ENCODE measurements around the gene CYYR1. TPM values are rescaled to one million over a fixed set of nuclear protein-coding genes. Genes with fewer than 3 reads are reported as not detected.

The CYYR1 gene
- total RNA-seq, 1 experiment from 2014 or later: not detected

DNA sequence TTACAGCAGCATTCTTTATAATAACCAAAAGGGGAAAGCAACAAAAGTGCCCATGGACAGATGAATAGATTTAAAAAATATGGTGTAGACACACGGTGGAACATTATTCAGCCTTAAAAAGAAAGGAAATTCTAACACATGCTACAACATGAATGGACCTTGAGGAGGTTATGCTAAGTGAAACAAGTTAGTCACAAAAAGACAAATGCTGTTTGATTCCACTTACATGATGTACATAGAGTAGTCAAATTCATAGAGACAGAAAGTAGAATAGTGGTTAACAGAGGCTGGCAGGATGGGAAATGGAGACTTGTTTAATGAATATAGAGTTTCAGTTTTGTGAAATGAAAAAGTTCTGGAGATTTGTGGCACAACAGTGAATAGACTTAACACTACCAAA lies 151.4 kb downstream of the CYYR1 start:
- peaks cover 4% of the 10 kb centered on the region for H3K27me3 Mint-ChIP-seq (ENCODE audit: insufficient read depth, unreplicated experiment)
- no peak overlapping the region for H3K4me3 Mint-ChIP-seq (ENCODE audit: unreplicated experiment)
- H3K27me3 ChIP-seq (replicated peaks; ENCODE audit: control insufficient read depth, insufficient read depth, low read length): no peaks in the 10 kb centered on the region
- no peaks in the 10 kb centered on the region for H3K36me3 Mint-ChIP-seq (ENCODE audit: insufficient read depth, unreplicated experiment)
- H3K4me1 Mint-ChIP-seq (ENCODE audit: low read depth, unreplicated experiment): no peaks in the 10 kb centered on the region
- H3K9me3 Mint-ChIP-seq (ENCODE audit: unreplicated experiment): no peaks in the 10 kb centered on the region
- CTCF ChIA-PET: no interaction called here
- DNase-seq: no peak
- BruUV-seq (replicated peaks): no TSS peak
- TF ChIP-seq, protein P1, sequence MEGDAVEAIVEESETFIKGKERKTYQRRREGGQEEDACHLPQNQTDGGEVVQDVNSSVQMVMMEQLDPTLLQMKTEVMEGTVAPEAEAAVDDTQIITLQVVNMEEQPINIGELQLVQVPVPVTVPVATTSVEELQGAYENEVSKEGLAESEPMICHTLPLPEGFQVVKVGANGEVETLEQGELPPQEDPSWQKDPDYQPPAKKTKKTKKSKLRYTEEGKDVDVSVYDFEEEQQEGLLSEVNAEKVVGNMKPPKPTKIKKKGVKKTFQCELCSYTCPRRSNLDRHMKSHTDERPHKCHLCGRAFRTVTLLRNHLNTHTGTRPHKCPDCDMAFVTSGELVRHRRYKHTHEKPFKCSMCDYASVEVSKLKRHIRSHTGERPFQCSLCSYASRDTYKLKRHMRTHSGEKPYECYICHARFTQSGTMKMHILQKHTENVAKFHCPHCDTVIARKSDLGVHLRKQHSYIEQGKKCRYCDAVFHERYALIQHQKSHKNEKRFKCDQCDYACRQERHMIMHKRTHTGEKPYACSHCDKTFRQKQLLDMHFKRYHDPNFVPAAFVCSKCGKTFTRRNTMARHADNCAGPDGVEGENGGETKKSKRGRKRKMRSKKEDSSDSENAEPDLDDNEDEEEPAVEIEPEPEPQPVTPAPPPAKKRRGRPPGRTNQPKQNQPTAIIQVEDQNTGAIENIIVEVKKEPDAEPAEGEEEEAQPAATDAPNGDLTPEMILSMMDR (IDR thresholded peaks at IDR 0.05; ENCODE audit: insufficient read depth in 1 of 2, low read depth in 1 of 2, low read length in 1 of 2, severe bottlenecking in 1 of 2, unreplicated experiment in 1 of 2): no peak
- H3K27ac Mint-ChIP-seq (ENCODE audit: unreplicated experiment): no peak overlapping the region
- POLR2A ChIA-PET: no interaction called here
- intact Hi-C loops (cut with micrococcal nuclease; ENCODE audit: unreplicated experiment): no loop called here
- H3K36me3 ChIP-seq (ENCODE audit: control insufficient read depth, insufficient read depth, low read length): no peaks in the 10 kb centered on the region
- H3K4me1 ChIP-seq: no peaks in the 10 kb centered on the region
- no peak overlapping the region for H3K4me3 ChIP-seq (ENCODE audit: low read depth, low read length)
- no peaks in the 10 kb centered on the region for H3K9me3 ChIP-seq
